Stimulated activated memory B cell treated with anti-CD40 and anti-IgM and Interleukin-4, amounts not matched to agents 10 μg/mL and 1 μg/mL and 100 μg/mL, for 72 hours (primary cell): ENCODE results near the gene NKAPD1.
A peak's percentile ranks its signal among the peaks of the same experiment; 100 is the strongest.
"Not testable (repeated sequence)": the region's sequence is repeated elsewhere in the genome, so short reads cannot be mapped to it uniquely, and the experiment has no call there.

Source experiments
- ATAC-seq: fragments of 150-1000 bp; cut with Tn5 transposase; 2 replicates; pipeline ENCODE4 v1.10.0; 2021
- H3K27ac Mint-ChIP-seq: one replicate; pipeline ENCODE4 v1.8.0; 2022; ENCODE audit warnings: mild to moderate bottlenecking, mixed read lengths
- H3K27me3 Mint-ChIP-seq: one replicate; pipeline ENCODE4 v1.8.0; 2022; ENCODE audit warnings: mixed read lengths
- H3K36me3 Mint-ChIP-seq: one replicate; pipeline ENCODE4 v1.8.0; 2022; ENCODE audit warnings: mixed read lengths
- H3K4me1 Mint-ChIP-seq: one replicate; pipeline ENCODE4 v1.8.0; 2022; ENCODE audit warnings: mixed read lengths
- H3K4me3 Mint-ChIP-seq: one replicate; pipeline ENCODE4 v1.8.0; 2022; ENCODE audit warnings: mild to moderate bottlenecking, moderate library complexity, mixed read lengths
- H3K9me3 Mint-ChIP-seq: one replicate; pipeline ENCODE4 v1.8.0; 2022; ENCODE audit warnings: mixed read lengths

Gene NKAPD1

GRCh38 chr11:112051768-112052167 is 22.3 kb upstream of the NKAPD1 start:
- Mint-ChIP-seq H3K4me1 (peaks cover 48% of the 10 kb centered on the region), H3K4me3 (no peak overlapping the region), H3K9me3 (no peaks in the 10 kb centered on the region), H3K36me3 (peaks cover 60% of the 10 kb centered on the region), H3K27ac (peak overlapping the region; percentile 78), H3K27me3 (no peaks in the 10 kb centered on the region)
- ATAC-seq = no peak

DNA sequence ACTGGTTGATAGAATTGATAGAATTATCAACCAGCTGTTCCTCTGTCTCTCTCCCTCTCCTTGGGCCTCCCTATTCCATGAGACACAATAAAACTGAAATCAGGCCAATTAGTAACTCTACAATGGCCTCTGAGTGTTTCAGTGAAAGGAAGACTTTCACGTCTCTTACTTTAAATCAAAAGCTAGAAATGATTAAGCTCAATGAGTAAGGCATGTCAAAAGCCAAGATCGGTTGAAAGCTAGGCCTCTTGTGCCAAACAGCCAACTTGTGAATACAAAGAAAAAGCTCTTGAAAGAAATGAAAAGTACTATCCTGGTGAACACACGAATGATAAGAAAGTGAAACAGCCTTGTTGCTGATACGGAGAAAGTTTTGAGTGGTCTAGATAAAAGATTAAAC is 16.9 kb upstream of the NKAPD1 start:
- no peak for ATAC-seq
- H3K36me3 Mint-ChIP-seq = peaks cover 43% of the 10 kb centered on the region

DNA sequence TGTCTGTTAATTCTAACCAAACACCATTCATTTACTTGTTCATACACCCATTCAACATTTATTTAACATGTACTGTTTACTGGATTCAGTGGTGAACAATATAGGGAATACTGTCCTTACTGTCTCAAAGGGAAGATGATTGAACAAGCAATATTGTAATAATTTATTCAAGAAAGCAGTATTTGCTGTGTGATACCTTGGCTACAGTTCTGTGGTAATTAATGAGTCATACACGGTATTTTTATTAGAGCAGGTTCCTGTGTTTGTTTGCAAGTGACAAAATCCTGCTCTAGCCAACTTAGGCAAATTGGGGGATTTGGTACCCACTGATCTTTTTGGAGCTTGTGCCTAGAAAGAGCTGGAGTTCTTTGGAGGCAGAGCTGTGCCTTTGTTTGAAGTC is 16.0 kb upstream of the NKAPD1 start:
- H3K27ac Mint-ChIP-seq = no peak overlapping the region
- no peak for ATAC-seq
- H3K9me3 Mint-ChIP-seq = no peaks in the 10 kb centered on the region
- no peaks in the 10 kb centered on the region for H3K4me1 Mint-ChIP-seq
- peaks cover 51% of the 10 kb centered on the region for H3K36me3 Mint-ChIP-seq
- H3K4me3 Mint-ChIP-seq = no peak overlapping the region
- no peaks in the 10 kb centered on the region for H3K27me3 Mint-ChIP-seq

More for the DNA sequence above, 16.9 kb upstream of the NKAPD1 start:
- peaks cover 4% of the 10 kb centered on the region for H3K4me1 Mint-ChIP-seq
- H3K27me3 Mint-ChIP-seq = no peaks in the 10 kb centered on the region
- no peak overlapping the region for H3K27ac Mint-ChIP-seq
- H3K9me3 Mint-ChIP-seq = no peaks in the 10 kb centered on the region
- no peak overlapping the region for H3K4me3 Mint-ChIP-seq

DNA sequence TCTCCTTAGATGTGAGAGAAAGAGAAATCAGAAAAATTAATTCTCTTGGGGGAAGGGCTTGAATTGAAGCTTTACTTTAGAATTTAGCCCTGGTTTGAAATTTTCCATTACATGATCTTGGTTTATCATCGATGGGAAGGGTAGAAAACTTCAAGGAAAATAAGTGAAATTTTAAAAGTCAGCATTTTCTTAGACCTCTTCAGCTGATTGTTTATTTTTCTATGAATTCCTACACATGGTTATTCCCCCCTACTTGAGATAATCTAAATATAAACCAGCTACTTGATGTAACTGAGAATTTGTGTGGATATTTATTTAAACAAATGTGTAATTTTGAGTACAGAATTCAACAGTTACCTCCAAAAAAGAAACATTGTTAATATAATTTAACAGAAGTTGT is 11.2 kb upstream of the NKAPD1 start:
- H3K9me3 Mint-ChIP-seq = no peaks in the 10 kb centered on the region
- H3K4me3 Mint-ChIP-seq = no peak overlapping the region
- H3K27me3 Mint-ChIP-seq = no peaks in the 10 kb centered on the region
- ATAC-seq = no peak
- peaks cover 38% of the 10 kb centered on the region for H3K36me3 Mint-ChIP-seq
- no peaks in the 10 kb centered on the region for H3K4me1 Mint-ChIP-seq
- no peak overlapping the region for H3K27ac Mint-ChIP-seq

- H3K27me3 Mint-ChIP-seq = no peaks in the 10 kb centered on the region
- H3K36me3 Mint-ChIP-seq = peaks cover 45% of the 10 kb centered on the region
- H3K9me3 Mint-ChIP-seq = no peaks in the 10 kb centered on the region
- no peak overlapping the region for H3K4me3 Mint-ChIP-seq
- ATAC-seq = no peak
- peaks cover 40% of the 10 kb centered on the region for H3K4me1 Mint-ChIP-seq
- peak overlapping the region; percentile 73 for H3K27ac Mint-ChIP-seq
These were observed 8.6 kb downstream of the NKAPD1 start for GRCh38 chr11:112082729-112083128.

DNA sequence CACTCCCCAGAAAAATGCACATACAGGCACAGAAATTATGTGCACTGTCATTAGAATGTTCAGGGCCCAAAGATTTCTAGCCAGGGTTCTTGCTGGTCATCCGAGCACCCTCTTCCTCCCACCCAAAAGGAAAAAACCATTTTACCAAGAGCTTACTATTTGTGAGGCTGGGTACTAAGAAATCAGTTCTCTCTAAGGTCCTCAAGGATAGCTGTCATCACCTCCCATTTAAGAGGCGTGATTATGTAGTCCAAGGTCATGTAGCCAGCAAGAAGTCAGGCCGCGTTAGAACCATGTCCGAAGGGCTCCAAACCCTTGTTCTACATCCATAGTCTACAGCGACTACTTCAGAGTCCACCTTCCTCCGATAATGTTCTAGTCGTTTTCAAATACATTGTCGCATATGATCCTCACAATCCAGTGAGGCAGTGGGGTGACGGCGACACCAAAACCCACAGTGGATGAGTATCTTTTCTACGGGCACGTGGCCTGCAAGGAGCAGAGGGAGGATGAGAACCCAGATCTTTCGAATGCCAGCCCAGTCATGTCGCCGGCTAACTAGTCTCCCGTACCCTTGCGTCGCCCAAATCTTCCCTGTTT is 11.8 kb downstream of the NKAPD1 start:
- H3K27ac Mint-ChIP-seq = peak overlapping the region; percentile 86
- H3K4me1 Mint-ChIP-seq = peaks cover 63% of the 10 kb centered on the region
- no peaks in the 10 kb centered on the region for H3K27me3 Mint-ChIP-seq
- ATAC-seq = peak; percentile 67
- H3K4me3 Mint-ChIP-seq = peak overlapping the region; percentile 97
- H3K9me3 Mint-ChIP-seq = no peaks in the 10 kb centered on the region
- peaks cover 71% of the 10 kb centered on the region for H3K36me3 Mint-ChIP-seq

DNA sequence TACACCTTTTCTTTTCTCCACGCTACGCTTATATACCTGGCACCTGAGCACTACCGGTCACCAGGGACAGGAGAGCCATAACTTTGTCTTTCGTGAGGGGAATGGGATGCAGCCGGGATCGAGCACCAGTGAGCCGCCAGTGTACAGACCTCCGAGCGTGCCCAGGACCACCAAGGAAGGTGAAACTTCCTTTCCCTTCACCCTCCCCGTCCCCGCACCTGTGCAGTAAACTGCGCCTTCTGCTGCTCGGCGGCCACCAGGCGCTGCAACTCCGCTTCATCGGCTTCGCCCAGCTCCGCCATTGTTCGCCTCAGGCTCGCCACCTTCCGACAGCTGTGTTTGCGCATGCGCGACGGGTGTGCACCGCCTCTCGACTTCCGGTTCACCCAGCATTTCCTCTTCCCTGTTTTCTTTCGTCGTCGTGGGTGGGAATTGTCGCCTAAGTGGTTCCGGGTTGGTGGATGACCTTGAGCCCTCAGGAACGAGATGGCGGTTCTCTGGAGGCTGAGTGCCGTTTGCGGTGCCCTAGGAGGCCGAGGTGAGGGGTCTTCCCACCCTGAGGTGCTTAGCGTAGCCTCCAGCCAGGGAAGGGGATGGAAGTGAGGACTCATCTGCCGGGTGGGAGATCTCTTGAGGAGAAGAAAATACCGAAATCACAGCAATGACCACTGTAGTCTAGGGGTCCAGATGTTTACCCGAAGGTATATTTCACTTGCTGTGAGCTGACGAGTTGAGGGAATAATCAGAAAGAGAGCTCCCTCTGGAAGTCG is 12.5 kb downstream of the NKAPD1 start, which contains the start of the genes SDHD and TIMM8B:
TSS of gene SDHD (plus strand) at position 452 of the 770 bp plus-strand sequence. CDS start at position 487, 35 bp downstream.
TSS of gene TIMM8B (minus strand) at position 335 of the 770 bp plus-strand sequence. CDS start at position 302, 33 bp downstream.
- ATAC-seq = peak; percentile 97
- H3K9me3 Mint-ChIP-seq = no peaks in the 10 kb centered on the region
- H3K36me3 Mint-ChIP-seq = peaks cover 74% of the 10 kb centered on the region
- H3K4me3 Mint-ChIP-seq = peak within 1 kb of the TSS; percentile 97
- peaks cover 63% of the 10 kb centered on the region for H3K4me1 Mint-ChIP-seq
- H3K27me3 Mint-ChIP-seq = no peaks in the 10 kb centered on the region
- peak within 1 kb of the TSS; percentile 86 for H3K27ac Mint-ChIP-seq

- Mint-ChIP-seq H3K36me3 (peaks cover 75% of the 10 kb centered on the region), H3K4me1 (peaks cover 63% of the 10 kb centered on the region), H3K27me3 (no peaks in the 10 kb centered on the region), H3K27ac (peak overlapping the region; percentile 86), H3K9me3 (no peaks in the 10 kb centered on the region), H3K4me3 (peak overlapping the region; percentile 97)
- ATAC-seq = no peak
These were observed 13.1 kb downstream of the NKAPD1 start for GRCh38 chr11:112087212-112087611.

DNA sequence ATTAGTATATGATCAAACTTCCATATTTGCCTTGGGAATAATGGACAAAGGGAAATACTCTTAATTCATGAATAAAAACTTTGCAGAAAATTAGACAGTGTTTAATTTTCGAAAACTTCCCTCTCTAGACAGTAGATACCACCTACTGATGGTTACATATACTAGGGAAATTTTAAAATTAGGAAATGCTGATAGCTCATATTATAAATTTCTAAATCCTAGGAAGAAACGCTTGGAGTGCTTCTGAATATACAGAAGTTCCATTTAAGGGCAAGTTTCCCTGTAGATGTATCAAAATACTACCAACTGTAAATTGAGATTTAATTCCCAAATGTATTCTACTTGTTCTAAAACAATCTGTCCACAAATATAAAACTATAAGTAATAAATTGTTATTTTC is 21.2 kb downstream of the NKAPD1 start:
- not testable (repeated sequence) for H3K27me3 Mint-ChIP-seq, H3K4me3 Mint-ChIP-seq, H3K27ac Mint-ChIP-seq, ATAC-seq, H3K9me3 Mint-ChIP-seq, H3K4me1 Mint-ChIP-seq
- peaks cover 62% of the 10 kb centered on the region for H3K36me3 Mint-ChIP-seq

DNA sequence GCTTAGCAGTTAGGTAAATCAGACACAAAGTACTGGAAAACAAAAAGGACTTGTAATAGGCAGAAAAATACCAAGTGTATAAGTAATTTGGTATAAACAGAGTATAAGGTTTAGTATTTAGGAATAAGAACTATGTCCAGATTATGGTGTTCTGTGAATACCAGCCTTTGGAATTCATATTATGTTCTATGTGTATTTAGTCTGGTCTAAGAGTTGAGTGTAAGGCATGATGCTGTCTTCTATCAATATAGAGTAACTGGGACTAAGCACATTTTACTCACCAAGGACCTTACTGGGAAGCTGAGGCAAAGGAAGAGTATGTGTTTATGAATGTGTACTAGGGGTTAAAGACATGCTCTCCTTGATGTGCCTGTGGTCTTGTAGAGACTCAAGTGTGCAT is 22.1 kb downstream of the NKAPD1 start:
- peaks cover 8% of the 10 kb centered on the region for H3K4me1 Mint-ChIP-seq
- no peak overlapping the region for H3K4me3 Mint-ChIP-seq
- peaks cover 54% of the 10 kb centered on the region for H3K36me3 Mint-ChIP-seq
- H3K27me3 Mint-ChIP-seq = no peaks in the 10 kb centered on the region
- ATAC-seq = no peak
- no peak overlapping the region for H3K27ac Mint-ChIP-seq
- H3K9me3 Mint-ChIP-seq = no peaks in the 10 kb centered on the region

DNA sequence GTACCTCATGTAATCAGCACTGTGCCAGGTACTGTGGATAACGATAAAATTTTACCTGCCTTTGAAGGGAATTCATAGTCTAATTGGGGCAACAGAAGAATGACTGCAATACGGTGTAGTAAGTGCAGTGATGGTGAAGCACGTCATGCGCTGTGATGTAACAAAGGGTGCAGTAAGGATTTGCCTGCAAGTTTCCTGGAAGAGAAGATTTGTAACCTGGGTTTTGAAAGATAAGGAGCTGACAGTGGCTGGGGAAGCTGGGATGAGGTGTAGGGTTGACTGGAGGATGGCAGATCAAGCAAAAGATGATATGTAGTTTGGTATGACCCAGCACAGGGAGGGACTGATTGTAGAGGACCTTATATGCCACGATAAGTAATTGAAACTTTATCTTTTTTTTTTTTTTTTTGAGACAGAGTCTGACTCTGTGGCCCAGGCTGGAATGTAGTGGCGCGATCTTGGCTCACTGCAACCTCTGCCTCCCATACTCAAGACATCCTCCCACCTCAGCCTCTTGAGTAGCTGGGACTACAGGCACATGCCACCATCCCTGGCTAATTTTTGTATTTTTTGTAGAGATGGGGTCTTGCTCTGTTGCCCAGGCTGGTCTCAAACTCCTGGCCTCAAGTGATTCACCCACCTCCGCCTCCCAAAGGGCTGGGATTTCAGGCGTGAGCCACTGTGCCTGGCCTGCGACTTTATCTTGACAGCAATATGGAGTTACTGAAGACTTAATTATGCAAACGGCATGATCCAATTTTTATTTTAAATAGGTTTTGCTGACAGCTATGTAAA is 23.8 kb downstream of the NKAPD1 start:
- no peaks in the 10 kb centered on the region for H3K27me3 Mint-ChIP-seq
- no peak for ATAC-seq
- no peaks in the 10 kb centered on the region for H3K9me3 Mint-ChIP-seq
- no peak overlapping the region for H3K4me3 Mint-ChIP-seq
- H3K36me3 Mint-ChIP-seq = peaks cover 38% of the 10 kb centered on the region
- H3K4me1 Mint-ChIP-seq = peaks cover 8% of the 10 kb centered on the region
- H3K27ac Mint-ChIP-seq = no peak overlapping the region

GRCh38 chr11:112100462-112100861 is 26.4 kb downstream of the NKAPD1 start:
- H3K27me3 Mint-ChIP-seq = no peaks in the 10 kb centered on the region
- H3K9me3 Mint-ChIP-seq = no peaks in the 10 kb centered on the region
- peaks cover 28% of the 10 kb centered on the region for H3K36me3 Mint-ChIP-seq
- ATAC-seq = no peak
- H3K4me1 Mint-ChIP-seq = peaks cover 8% of the 10 kb centered on the region
- peak overlapping the region; percentile 72 for H3K27ac Mint-ChIP-seq
- H3K4me3 Mint-ChIP-seq = no peak overlapping the region

- peaks cover 8% of the 10 kb centered on the region for H3K4me1 Mint-ChIP-seq
- ATAC-seq = no peak
- no peaks in the 10 kb centered on the region for H3K27me3 Mint-ChIP-seq
- no peaks in the 10 kb centered on the region for H3K9me3 Mint-ChIP-seq
- H3K36me3 Mint-ChIP-seq = peaks cover 4% of the 10 kb centered on the region
- H3K27ac Mint-ChIP-seq = no peak overlapping the region
- H3K4me3 Mint-ChIP-seq = no peak overlapping the region
These were observed 29.3 kb downstream of the NKAPD1 start for GRCh38 chr11:112103446-112103845.

DNA sequence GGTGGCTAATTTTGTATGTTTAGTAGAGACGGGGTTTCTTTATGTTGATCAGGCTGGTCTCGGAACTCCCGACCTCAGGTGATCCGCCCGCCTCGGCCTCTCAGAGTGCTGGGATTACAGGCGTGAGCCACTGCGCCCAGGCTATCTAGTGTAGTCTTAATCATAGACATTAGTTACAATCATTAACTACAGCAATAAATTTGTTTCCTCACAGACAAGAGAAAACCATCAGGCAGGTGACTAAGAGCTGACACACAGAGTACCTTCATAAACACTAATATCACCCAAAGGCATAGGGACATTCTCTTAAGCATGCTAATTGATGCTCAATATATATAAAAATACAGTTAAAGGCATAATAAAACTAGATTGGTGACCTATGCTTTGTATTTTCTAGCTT is 32.0 kb downstream of the NKAPD1 start:
- no peak for ATAC-seq
- Mint-ChIP-seq H3K4me1 (no peaks in the 10 kb centered on the region), H3K9me3 (no peaks in the 10 kb centered on the region), H3K27ac (no peak overlapping the region), H3K36me3 (no peaks in the 10 kb centered on the region), H3K4me3 (no peak overlapping the region), H3K27me3 (no peaks in the 10 kb centered on the region)
